Left lung (tissue), 10 donors: ENCODE measurements around the gene PDCD7. TPM values are rescaled to one million over a fixed set of nuclear protein-coding genes. Genes with fewer than 3 reads are reported as not detected.

Experiments used
- ATAC-seq: fragments of 200-7000 bp; cut with Tn5 transposase; one replicate; pipeline ENCODE4 v1.9.1; 2020; ENCODE audit warnings: moderate library complexity
- DNase-seq, 4 donors: peaks; one replicate each; pipeline ENCODE4 v3.0.0-alpha.2; 2013 to 2020
- H3K27ac ChIP-seq, 2 donors: fragments of 200-600 bp; sonication (generic) in 1 of 2; one replicate each; pipeline versions ENCODE4 v1.5.0 to v1.8.0; 2020 to 2021
- H3K27me3 ChIP-seq, 2 donors: fragments of 200-600 bp; sonication (generic) in 1 of 2; one replicate each; pipeline versions ENCODE4 v1.5.0 to v1.8.0; 2020 to 2021
- H3K36me3 ChIP-seq, 2 donors: fragments of 200-600 bp; sonication (generic) in 1 of 2; one replicate each; pipeline versions ENCODE4 v1.5.0 to v1.8.0; 2020 to 2021
- H3K4me1 ChIP-seq, 2 donors: fragments of 200-600 bp; one replicate each; pipeline ENCODE4 v1.8.0; 2021
- H3K4me3 ChIP-seq, 2 donors: fragments of 200-600 bp; sonication (generic) in 1 of 2; one replicate each; pipeline versions ENCODE4 v1.5.0 to v1.8.0; 2020 to 2021; ENCODE audit warnings: mild to moderate bottlenecking in 1 of 2
- H3K9me3 ChIP-seq, 2 donors: fragments of 200-600 bp; sonication (generic) in 1 of 2; one replicate each; pipeline versions ENCODE4 v1.5.0 to v1.8.0; 2020 to 2021
- intact Hi-C, 2 donors: fragments of 100-400 bp; cut with DNase I; formaldehyde crosslinking; loops; one replicate each; pipeline versions ENCODE4 v1.11.2 to v1.14.2; 2022
- polyA plus RNA-seq, 6 donors: library from polyadenylated mRNA; unstranded; fragments of 120-200 nt; gene quantifications; one replicate each; pipeline ENCODE4 v1.2.1, GENCODE V29; 2013; ENCODE audit not compliant: insufficient read length in 6 of 6
- total RNA-seq, 2 donors: library from RNA; stranded (reverse); fragmentation: NEBNext Ultra II Directional; extraction: Animal tissue kit (Norgen Biotek cat#: 25700); gene quantifications; one replicate each; pipeline ENCODE4 v1.2.1, GENCODE V29; 2021
- TF ChIP-seq, protein P1 (sequence below), 2 donors: fragments of 200-600 bp; sonication (generic) in 1 of 2; IDR thresholded peaks; one replicate each; pipeline versions ENCODE4 v1.5.0 to v1.8.0; 2021; ENCODE audit warnings: antibody characterized with exemption in 2 of 2
- donor health status: DM: no; HTN: yes; CAD: no.
- donor health status: DM: no; HTN: no; CAD: no.

The PDCD7 gene
- total and polyA plus RNA-seq, 8 donors, result 15.8 to 35.4 (median 33.8) TPM

DNA sequence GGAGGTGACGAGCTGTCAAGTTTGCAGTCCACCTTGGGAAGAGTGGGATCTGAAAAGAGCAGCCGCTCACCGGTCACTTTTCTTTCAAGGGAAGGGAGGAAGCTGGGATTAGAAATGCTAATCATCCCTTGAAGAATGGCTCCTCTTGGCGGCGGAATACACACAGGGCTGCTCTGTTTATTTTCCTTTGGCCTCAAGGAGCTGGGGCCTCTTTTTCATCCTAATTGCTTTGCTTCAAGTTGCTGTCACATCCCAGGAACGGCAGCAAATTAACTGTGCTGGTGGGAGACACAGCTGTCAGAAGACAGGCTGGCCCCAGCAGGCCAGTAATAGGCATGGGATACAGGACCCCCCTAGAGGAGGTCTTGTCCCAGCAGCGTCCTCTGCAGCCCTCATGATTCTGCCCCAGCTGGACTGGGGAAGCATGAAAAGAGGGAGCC, 50.3 kb downstream of the PDCD7 start:
- peak in 2 of 4 donors; percentile 91 to 93 for DNase-seq
- Histone ChIP-seq H3K27me3 (peaks cover 0 to 28% of the 10 kb centered on the region in 2 donors), H3K27ac (no peak overlapping the region), H3K4me1 (peaks cover 35 to 52% of the 10 kb centered on the region in 2 donors), H3K9me3 (no peaks in the 10 kb centered on the region), H3K36me3 (no peaks in the 10 kb centered on the region), H3K4me3 (no peak overlapping the region)
- intact Hi-C loops, result no loop called here
- ATAC-seq, result peak; percentile 7
- TF ChIP-seq, protein P1, sequence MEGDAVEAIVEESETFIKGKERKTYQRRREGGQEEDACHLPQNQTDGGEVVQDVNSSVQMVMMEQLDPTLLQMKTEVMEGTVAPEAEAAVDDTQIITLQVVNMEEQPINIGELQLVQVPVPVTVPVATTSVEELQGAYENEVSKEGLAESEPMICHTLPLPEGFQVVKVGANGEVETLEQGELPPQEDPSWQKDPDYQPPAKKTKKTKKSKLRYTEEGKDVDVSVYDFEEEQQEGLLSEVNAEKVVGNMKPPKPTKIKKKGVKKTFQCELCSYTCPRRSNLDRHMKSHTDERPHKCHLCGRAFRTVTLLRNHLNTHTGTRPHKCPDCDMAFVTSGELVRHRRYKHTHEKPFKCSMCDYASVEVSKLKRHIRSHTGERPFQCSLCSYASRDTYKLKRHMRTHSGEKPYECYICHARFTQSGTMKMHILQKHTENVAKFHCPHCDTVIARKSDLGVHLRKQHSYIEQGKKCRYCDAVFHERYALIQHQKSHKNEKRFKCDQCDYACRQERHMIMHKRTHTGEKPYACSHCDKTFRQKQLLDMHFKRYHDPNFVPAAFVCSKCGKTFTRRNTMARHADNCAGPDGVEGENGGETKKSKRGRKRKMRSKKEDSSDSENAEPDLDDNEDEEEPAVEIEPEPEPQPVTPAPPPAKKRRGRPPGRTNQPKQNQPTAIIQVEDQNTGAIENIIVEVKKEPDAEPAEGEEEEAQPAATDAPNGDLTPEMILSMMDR (IDR thresholded peaks at IDR 0.05), result peak in 1 of 2 donors; percentile 46

GRCh38 chr15:65082303-65082953, 51.2 kb downstream of the PDCD7 start:
- TF ChIP-seq, protein P1 (IDR thresholded peaks at IDR 0.05), result no peak
- Histone ChIP-seq H3K27ac (peak overlapping the region in 1 of 2 donors; percentile 33), H3K36me3 (no peaks in the 10 kb centered on the region), H3K4me1 (peaks cover 30 to 43% of the 10 kb centered on the region in 2 donors), H3K4me3 (no peak overlapping the region), H3K27me3 (peaks cover 1 to 37% of the 10 kb centered on the region in 2 donors), H3K9me3 (no peaks in the 10 kb centered on the region)
- intact Hi-C loops, result no loop called here
- peak; percentile 54 for ATAC-seq
- no peak for DNase-seq

DNA sequence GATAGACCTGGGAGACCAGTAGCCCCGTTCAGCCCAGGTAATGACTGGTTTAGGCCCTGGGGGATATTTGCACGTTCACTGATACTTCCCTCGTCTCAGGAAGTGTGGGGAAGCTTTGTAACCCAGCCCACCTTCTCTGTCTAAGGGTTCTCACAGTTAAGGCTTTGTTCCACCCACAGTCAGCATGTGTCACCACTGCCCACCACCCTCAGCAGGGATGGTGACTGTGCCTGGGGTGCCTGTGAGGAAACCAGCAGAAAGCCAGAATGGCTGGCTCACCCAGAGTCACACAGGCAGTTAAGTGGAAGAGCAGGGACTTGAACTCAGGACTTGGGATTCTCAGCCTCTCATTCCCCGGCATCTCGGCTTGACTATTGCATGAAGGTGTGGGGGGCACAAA, 51.9 kb downstream of the PDCD7 start:
- intact Hi-C loops, result no loop called here

GRCh38 chr15:65081270-65081669, 52.3 kb downstream of the PDCD7 start:
- intact Hi-C loops, result no loop called here
- DNase-seq, result no peak
- H3K9me3 ChIP-seq, result no peaks in the 10 kb centered on the region
- ATAC-seq, result peak; percentile 62
- no peak overlapping the region for H3K27ac ChIP-seq
- H3K36me3 ChIP-seq, result no peaks in the 10 kb centered on the region
- H3K4me1 ChIP-seq, result peaks cover 26 to 32% of the 10 kb centered on the region in 2 donors
- H3K4me3 ChIP-seq, result no peak overlapping the region
- TF ChIP-seq, protein P1 (IDR thresholded peaks at IDR 0.05), result no peak
- H3K27me3 ChIP-seq, result peaks cover 5 to 48% of the 10 kb centered on the region in 2 donors

More for the DNA sequence above, 51.9 kb downstream of the PDCD7 start:
- Histone ChIP-seq H3K9me3 (no peaks in the 10 kb centered on the region), H3K4me1 (peaks cover 26 to 36% of the 10 kb centered on the region in 2 donors), H3K4me3 (no peak overlapping the region), H3K36me3 (no peaks in the 10 kb centered on the region), H3K27me3 (peaks cover 5 to 44% of the 10 kb centered on the region in 2 donors), H3K27ac (peak overlapping the region in 1 of 2 donors; percentile 33)
- TF ChIP-seq, protein P1 (IDR thresholded peaks at IDR 0.05), result no peak
- DNase-seq (no peak), ATAC-seq (no peak)

DNA sequence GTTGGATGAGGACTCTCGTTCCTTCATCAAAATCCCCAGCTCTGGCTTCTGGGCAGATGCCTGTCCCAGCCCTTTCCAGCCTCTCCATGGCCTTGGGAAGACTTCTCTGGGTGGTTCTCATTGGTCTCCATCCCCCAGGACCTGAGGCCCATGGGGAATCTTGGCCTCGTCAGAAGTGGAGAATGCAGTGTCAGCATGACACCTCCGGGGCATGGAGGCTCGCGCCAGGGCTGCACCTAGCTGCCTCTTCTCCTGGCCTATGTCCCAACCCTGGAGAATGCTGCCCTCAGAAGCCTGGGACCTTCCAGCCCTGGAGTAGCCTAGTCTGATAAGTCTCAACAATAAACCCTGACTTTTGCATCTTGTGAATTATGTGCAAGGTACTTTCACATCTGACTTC, 54.0 kb downstream of the PDCD7 start:
- ATAC-seq, result no peak
- Histone ChIP-seq H3K9me3 (no peaks in the 10 kb centered on the region), H3K4me3 (no peak overlapping the region), H3K27ac (no peak overlapping the region), H3K36me3 (no peaks in the 10 kb centered on the region), H3K4me1 (peaks cover 16 to 17% of the 10 kb centered on the region in 2 donors), H3K27me3 (peaks cover 5 to 54% of the 10 kb centered on the region in 2 donors)
- no peak for DNase-seq
- TF ChIP-seq, protein P1 (IDR thresholded peaks at IDR 0.05), result no peak
- intact Hi-C loops, result no loop called here
